CD14-positive monocyte (primary cell): ENCODE measurements around the gene GSE1. TPM values are rescaled to one million over a fixed set of nuclear protein-coding genes. Genes with fewer than 3 reads are reported as not detected.

Experiments used
- DNase-seq, 3 donors: peaks; one replicate each; pipeline ENCODE4 v3.0.0-alpha.2; 2011 to 2022
- H2AFZ ChIP-seq: 2 replicates; pipeline ENCODE4 v1.6.0; 2012; ENCODE audit warnings: mild to moderate bottlenecking, low read depth, low read length, inconsistent platforms; ENCODE audit not compliant: insufficient read depth, poor library complexity, severe bottlenecking
- H3K27ac ChIP-seq, 2 donors: 1 replicate in 1 of 2; 2 replicates in 1 of 2; pipeline ENCODE4 v1.5.1; 2012 to 2013; ENCODE audit warnings: low read length in 2 of 2, control low read depth in 1 of 2, inconsistent platforms in 1 of 2, low read depth in 1 of 2, mild to moderate bottlenecking in 1 of 2
- H3K27me3 ChIP-seq, 2 donors: one replicate each; pipeline versions ENCODE4 v1.6.0 to v1.6.1; 2011 to 2013; ENCODE audit warnings: low read length in 2 of 2; ENCODE audit not compliant: control insufficient read depth in 2 of 2, insufficient read depth in 2 of 2
- H3K36me3 ChIP-seq, 2 donors: replicated peaks in 1 of 2; 1 replicate in 1 of 2; 2 replicates in 1 of 2; pipeline versions ENCODE4 v1.5.1 to v1.6.1; 2012 to 2013; ENCODE audit warnings: low read length in 2 of 2, control low read depth in 1 of 2, inconsistent platforms in 1 of 2, mild to moderate bottlenecking in 1 of 2; ENCODE audit not compliant: insufficient read depth in 2 of 2, control insufficient read depth in 1 of 2
- H3K4me1 ChIP-seq, 2 donors: 1 replicate in 1 of 2; 2 replicates in 1 of 2; pipeline versions ENCODE4 v1.5.1 to v1.6.1; 2012 to 2013; ENCODE audit warnings: low read length in 2 of 2, control low read depth in 1 of 2, inconsistent platforms in 1 of 2, mild to moderate bottlenecking in 1 of 2, moderate library complexity in 1 of 2; ENCODE audit not compliant: insufficient read depth in 2 of 2, control insufficient read depth in 1 of 2
- H3K4me2 ChIP-seq: replicated peaks from 2 replicates; pipeline ENCODE3; 2012; ENCODE audit warnings: low read length, moderate library complexity, mild to moderate bottlenecking; ENCODE audit not compliant: poor library complexity, severe bottlenecking; ENCODE audit errors: extremely low read depth
- H3K4me3 ChIP-seq, 3 experiments: fragments of 200-600 bp in 1 of 3; sonication (generic) in 1 of 3; replicated peaks in 1 of 3; 1 replicate in 2 of 3; 2 replicates in 1 of 3; pipeline ENCODE4 v1.5.1; 2011 to 2013; ENCODE audit warnings: low read length in 3 of 3, mild to moderate bottlenecking in 3 of 3, control low read depth in 2 of 3, low read depth in 2 of 3, inconsistent platforms in 1 of 3, moderate library complexity in 1 of 3
- H3K79me2 ChIP-seq: 2 replicates; pipeline ENCODE4 v1.6.0; 2012; ENCODE audit warnings: mild to moderate bottlenecking, control low read depth, inconsistent platforms, low read length, moderate library complexity; ENCODE audit not compliant: insufficient read depth
- H3K9ac ChIP-seq: 2 replicates; pipeline ENCODE4 v1.6.0; 2017; ENCODE audit warnings: low read length, mild to moderate bottlenecking; ENCODE audit not compliant: insufficient read depth, poor library complexity, severe bottlenecking
- H3K9me3 ChIP-seq, 2 donors: replicated peaks in 1 of 2; 1 replicate in 1 of 2; 2 replicates in 1 of 2; pipeline versions ENCODE4 v1.5.1 to v1.6.1; 2012 to 2013; ENCODE audit warnings: low read length in 2 of 2, control low read depth in 1 of 2; ENCODE audit not compliant: control insufficient read depth in 1 of 2, insufficient read depth in 1 of 2
- H4K20me1 ChIP-seq: 2 replicates; pipeline ENCODE4 v1.6.0; 2012; ENCODE audit warnings: mild to moderate bottlenecking, low read length, control low read depth, moderate library complexity; ENCODE audit not compliant: insufficient read depth
- H3K27ac Mint-ChIP-seq, 7 donors: one replicate each; pipeline ENCODE4 v1.8.0; 2020; ENCODE audit warnings: mild to moderate bottlenecking in 7 of 7, mixed read lengths in 7 of 7, moderate library complexity in 6 of 7, inconsistent platforms in 2 of 7
- H3K27me3 Mint-ChIP-seq, 3 donors: one replicate each; pipeline ENCODE4 v1.8.0; 2021 to 2022; ENCODE audit warnings: low read depth in 3 of 3, mild to moderate bottlenecking in 3 of 3, mixed read lengths in 3 of 3, moderate library complexity in 3 of 3, inconsistent platforms in 1 of 3
- H3K36me3 Mint-ChIP-seq, 2 donors: one replicate each; pipeline ENCODE4 v1.8.0; 2020; ENCODE audit warnings: mixed read lengths in 2 of 2, inconsistent platforms in 1 of 2, mild to moderate bottlenecking in 1 of 2
- H3K4me1 Mint-ChIP-seq: one replicate; pipeline ENCODE4 v1.8.0; 2020; ENCODE audit warnings: mild to moderate bottlenecking, mixed read lengths
- H3K4me3 Mint-ChIP-seq, 2 donors: one replicate each; pipeline ENCODE4 v1.8.0; 2020; ENCODE audit warnings: mild to moderate bottlenecking in 2 of 2, mixed read lengths in 2 of 2, moderate library complexity in 1 of 2
- H3K9me3 Mint-ChIP-seq, 7 donors: one replicate each; pipeline ENCODE4 v1.8.0; 2020 to 2022; ENCODE audit warnings: mixed read lengths in 7 of 7, mild to moderate bottlenecking in 6 of 7, moderate library complexity in 6 of 7, inconsistent platforms in 2 of 7
- WGBS: methylation state at CpG from one replicate; pipeline ENCODE4 v1.1.5; 2013; ENCODE audit warnings: missing lambda C conversion rate; ENCODE audit not compliant: insufficient coverage; 5-methylcytosine and 5-hydroxymethylcytosine counted together
- intact Hi-C, 2 donors: fragments of 100-400 bp; cut with micrococcal nuclease; formaldehyde crosslinking; loops; one replicate each; pipeline versions ENCODE4 v1.15.0 to v1.15.1; 2023
- polyA plus RNA-seq, 3 donors: library from polyadenylated mRNA; depleted of rRNA in 1 of 3; unstranded in 2 of 3; stranded (reverse) in 1 of 3; fragments of 300-500 nt in 2 of 3; fragments of >200 nt in 1 of 3; fragmentation: Illumina TruSeq in 2 of 3; gene quantifications; 1 replicate in 2 of 3; 2 replicates in 1 of 3; pipeline ENCODE4 v1.2.3, GENCODE V29; 2012 to 2021
- TF ChIP-seq, protein P1 (sequence below): fragments of 200-600 bp; IDR thresholded peaks from one replicate; pipeline ENCODE4 v1.8.0; 2022; ENCODE audit warnings: antibody characterized with exemption, mild to moderate bottlenecking

Gene GSE1
- polyA plus RNA-seq, 3 donors, result 0.67 to 38.9 (median 0.86) TPM

DNA sequence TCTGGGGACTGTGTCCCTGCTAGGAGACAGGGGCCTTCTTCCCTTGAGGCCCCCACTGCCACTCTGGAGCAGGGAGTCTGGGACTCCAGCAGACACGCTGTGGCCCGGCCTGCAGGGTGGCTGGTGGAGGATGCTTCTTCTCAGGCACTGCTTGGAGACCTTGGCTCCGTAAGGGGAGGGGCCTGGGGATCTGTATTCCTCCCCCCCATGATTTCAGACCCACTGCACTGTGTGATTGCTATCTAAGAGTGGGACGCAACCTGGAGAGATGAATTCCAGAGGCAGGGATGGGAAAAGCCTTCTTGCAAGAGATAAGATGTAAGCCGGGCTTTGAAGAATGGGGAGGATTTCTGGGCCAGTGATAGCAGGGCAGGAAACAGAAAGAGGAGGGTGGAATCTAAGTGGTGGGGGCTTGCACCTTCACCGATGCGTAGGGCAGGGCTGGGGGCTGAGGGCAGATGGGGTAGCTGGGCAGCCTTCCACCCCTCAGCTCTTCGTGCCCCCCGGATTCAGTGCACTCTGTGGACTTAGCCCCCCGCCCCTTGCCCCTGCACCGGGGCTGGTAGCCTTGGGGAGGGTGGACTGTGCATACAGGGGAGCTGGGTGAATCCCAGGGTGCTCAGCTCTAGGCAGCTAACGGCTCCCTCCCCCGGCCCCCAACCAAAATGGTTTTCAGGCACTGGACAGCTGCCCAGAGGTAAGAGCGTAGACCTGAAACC is 5.2 kb upstream of the GSE1 start:
- Histone ChIP-seq H4K20me1 (peaks cover 89% of the 10 kb centered on the region), H3K36me3 (peaks cover 3 to 10% of the 10 kb centered on the region in 2 donors), H3K4me2 (no peak overlapping the region), H3K79me2 (peaks cover 78% of the 10 kb centered on the region), H2AFZ (no peak overlapping the region), H3K27ac (no peak overlapping the region), H3K4me3 (no peak overlapping the region), H3K27me3 (no peaks in the 10 kb centered on the region), H3K9me3 (no peaks in the 10 kb centered on the region), H3K4me1 (peaks cover 27 to 52% of the 10 kb centered on the region in 2 donors), H3K9ac (no peak overlapping the region)
- Mint-ChIP-seq H3K27me3 (peaks cover 4 to 10% (median 4%) of the 10 kb centered on the region in 3 donors), H3K27ac (no peak overlapping the region), H3K36me3 (peaks cover 21% of the 10 kb centered on the region in 2 donors), H3K4me3 (no peak overlapping the region), H3K4me1 (peaks cover 43% of the 10 kb centered on the region), H3K9me3 (peaks cover 0 to 1% (median 0%) of the 10 kb centered on the region in 7 donors)
- 95% methylated on average over 10 of the region's 14 CpGs for WGBS
- no peak for DNase-seq
- TF ChIP-seq, protein P1, sequence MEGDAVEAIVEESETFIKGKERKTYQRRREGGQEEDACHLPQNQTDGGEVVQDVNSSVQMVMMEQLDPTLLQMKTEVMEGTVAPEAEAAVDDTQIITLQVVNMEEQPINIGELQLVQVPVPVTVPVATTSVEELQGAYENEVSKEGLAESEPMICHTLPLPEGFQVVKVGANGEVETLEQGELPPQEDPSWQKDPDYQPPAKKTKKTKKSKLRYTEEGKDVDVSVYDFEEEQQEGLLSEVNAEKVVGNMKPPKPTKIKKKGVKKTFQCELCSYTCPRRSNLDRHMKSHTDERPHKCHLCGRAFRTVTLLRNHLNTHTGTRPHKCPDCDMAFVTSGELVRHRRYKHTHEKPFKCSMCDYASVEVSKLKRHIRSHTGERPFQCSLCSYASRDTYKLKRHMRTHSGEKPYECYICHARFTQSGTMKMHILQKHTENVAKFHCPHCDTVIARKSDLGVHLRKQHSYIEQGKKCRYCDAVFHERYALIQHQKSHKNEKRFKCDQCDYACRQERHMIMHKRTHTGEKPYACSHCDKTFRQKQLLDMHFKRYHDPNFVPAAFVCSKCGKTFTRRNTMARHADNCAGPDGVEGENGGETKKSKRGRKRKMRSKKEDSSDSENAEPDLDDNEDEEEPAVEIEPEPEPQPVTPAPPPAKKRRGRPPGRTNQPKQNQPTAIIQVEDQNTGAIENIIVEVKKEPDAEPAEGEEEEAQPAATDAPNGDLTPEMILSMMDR, result no peak
- intact Hi-C loops, result loop anchor here in 1 of 2 donors (5.0 kb wide), 1 partner anchor 36 kb away; no protein-coding TSS in a partner anchor

- peaks cover 29 to 55% of the 10 kb centered on the region in 2 donors for H3K4me1 ChIP-seq
- no peak overlapping the region for H3K9ac ChIP-seq
- no peak overlapping the region for H3K27ac ChIP-seq
- Mint-ChIP-seq H3K4me1 (peaks cover 39% of the 10 kb centered on the region), H3K27ac (no peak overlapping the region), H3K27me3 (peaks cover 4 to 10% (median 6%) of the 10 kb centered on the region in 3 donors), H3K36me3 (peaks cover 21% of the 10 kb centered on the region in 2 donors), H3K4me3 (no peak overlapping the region), H3K9me3 (peaks cover 0 to 1% (median 0%) of the 10 kb centered on the region in 7 donors)
- H2AFZ ChIP-seq, result no peak overlapping the region
- no peaks in the 10 kb centered on the region for H3K27me3 ChIP-seq
- WGBS, result 92% methylated on average over 11 of the region's 11 CpGs
- peaks cover 3 to 10% of the 10 kb centered on the region in 2 donors for H3K36me3 ChIP-seq
- peaks cover 89% of the 10 kb centered on the region for H4K20me1 ChIP-seq
- peaks cover 78% of the 10 kb centered on the region for H3K79me2 ChIP-seq
- TF ChIP-seq, protein P1, result no peak
- intact Hi-C loops, result loop anchor here in 1 of 2 donors (5.0 kb wide), 1 partner anchor 36 kb away; no protein-coding TSS in a partner anchor
- no peak for DNase-seq
- H3K4me3 ChIP-seq, result no peak overlapping the region
- no peak overlapping the region for H3K4me2 ChIP-seq
- H3K9me3 ChIP-seq, result no peaks in the 10 kb centered on the region
Measured at GRCh38 chr16:85608515-85608885, 4.6 kb upstream of the GSE1 start.
